ENCODE data around the gene PTPRN2. TPM values are rescaled to one million over a fixed set of nuclear protein-coding genes. Genes with fewer than 3 reads are reported as not detected.
A peak's percentile ranks its signal among the peaks of the same experiment; 100 is the strongest.

PTPRN2 gene
- total RNA-seq, 1 experiment from 2014 or later = 2.9 TPM

DNA sequence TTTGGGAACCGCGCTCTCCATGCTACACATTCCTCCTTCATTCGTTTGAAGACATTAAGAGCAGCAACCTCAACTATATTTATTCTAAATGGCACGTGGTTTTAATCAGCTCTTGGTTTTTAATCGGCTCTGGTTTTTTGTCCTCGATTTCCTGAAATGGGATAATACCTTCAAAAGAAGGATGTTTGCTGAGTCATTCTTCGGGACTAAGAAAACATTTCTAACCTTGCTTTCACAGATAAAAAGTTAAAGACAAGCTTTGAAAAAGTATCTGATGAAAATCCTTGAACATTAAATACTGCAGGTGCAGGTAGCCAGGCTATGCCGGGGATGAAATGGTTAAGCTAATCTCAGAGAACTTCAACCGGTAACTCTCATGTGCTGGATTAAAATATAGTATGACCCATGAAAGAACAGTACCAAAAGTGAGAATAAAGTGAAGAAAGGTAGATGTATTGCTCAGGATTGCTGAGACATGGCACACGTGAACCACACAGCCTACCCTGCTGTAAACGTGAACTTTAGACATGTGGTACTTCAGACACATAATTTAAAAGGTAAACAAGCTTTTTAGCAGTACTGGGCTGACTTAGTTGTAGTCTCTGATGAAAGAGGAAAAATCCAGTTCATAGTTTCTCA, 89.1 kb downstream of the PTPRN2 start:
- no peak for DNase-seq (ENCODE audit: extremely low read depth, low read depth)

DNA sequence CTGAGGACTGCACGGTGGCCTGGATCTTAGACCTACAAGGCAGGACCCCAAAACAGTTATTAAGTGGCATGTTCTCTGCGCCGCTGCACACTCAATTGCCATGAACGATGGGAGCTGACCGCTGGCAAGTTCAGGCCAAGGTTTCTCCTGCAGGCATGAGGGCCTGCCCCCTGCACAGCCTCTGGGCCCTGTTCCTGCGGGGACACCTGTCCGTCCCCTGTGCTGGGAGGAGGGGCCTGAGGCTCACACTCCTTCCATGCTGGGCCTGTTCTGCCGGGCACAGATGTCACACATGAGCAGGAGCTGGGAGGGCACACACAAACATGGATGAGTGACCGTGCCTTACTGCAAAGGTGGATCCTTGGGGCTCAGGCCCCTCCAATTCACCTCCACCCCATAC, 90.0 kb downstream of the PTPRN2 start:
- DNase-seq (ENCODE audit: extremely low read depth, low read depth) = no peak

DNA sequence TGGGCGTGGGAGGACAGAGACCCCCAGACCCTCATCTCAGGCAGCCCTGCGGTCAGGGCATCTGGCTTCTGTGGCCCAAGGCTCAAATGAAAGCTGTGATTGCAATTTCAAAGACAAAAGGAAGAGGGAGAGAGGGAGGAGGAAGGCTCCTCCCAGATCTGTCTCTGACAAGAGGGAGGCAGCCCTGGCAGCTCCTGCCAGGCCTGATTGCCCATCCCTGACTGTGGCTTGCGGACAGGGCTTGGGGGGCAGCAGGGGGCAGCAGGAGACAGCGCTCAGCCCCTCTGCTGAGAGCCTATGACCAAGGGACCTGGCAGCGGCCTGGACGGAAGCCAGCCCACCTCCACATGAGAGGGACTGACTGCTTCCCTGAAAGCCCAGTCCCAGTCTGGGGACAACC, 91.8 kb downstream of the PTPRN2 start:
- peak; percentile 36 for DNase-seq (ENCODE audit: extremely low read depth, low read depth)

DNA sequence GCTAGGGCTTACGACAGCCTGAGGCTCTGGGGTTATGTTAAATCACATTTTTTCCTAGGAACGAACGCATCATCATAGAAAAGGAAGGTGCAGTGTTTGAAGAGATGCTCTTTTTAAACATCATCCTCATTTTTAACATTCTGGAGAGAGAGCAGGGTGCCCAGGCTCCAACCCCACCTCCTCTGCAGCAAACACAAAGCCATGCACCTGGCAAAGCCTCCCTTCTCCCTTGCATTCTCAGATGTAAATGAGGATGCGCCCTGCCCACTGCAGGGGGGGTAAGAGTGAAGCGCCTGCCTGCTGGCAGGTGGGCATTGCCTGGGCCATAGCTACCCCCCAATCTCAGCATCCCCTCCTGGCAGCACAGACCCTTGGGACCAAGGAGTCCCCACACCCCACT, 92.4 kb downstream of the PTPRN2 start:
- no peak for DNase-seq (ENCODE audit: extremely low read depth, low read depth)

DNA sequence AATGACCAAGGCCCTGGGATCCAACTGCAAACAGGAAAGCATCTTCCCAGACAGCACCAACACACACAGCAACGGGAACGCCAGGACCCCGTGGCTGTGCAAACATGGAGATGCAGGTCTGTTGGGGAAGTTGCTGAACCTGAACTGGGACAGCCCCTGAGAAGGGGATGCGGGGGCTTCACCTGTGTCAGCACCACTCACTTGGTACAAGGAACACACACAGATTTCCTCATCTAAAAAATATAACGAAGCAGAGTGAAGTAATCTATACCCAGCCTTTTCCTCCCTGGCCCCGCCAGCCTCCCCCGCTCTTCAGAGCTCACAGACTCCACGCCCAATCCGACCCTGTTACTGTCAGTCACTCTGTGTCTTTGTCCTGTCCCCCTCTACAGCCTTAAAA, 93.0 kb downstream of the PTPRN2 start:
- no peak for DNase-seq (ENCODE audit: extremely low read depth, low read depth)

DNA sequence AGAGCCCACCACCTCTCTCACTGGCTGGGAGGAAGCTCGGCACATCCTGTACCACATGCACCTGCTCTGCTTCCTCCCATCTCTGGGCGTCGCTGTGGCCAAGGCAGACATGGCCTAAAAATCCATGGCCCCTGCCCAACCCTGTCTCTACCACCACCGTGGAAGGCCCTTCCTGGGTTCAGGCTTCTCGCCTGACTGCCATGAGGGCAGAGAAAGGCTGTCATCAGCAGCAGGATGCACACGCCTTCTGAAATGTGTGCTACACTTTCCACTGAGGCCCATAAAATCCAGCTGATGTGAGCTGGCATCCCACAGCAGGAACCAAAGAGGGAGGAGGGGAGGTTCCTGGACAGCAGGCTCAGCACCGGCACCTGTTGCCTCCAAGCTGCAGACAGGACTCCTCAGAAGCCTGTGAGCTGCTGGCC, 93.4 kb downstream of the PTPRN2 start:
- peak; percentile 12 for DNase-seq (ENCODE audit: extremely low read depth, low read depth)

DNA sequence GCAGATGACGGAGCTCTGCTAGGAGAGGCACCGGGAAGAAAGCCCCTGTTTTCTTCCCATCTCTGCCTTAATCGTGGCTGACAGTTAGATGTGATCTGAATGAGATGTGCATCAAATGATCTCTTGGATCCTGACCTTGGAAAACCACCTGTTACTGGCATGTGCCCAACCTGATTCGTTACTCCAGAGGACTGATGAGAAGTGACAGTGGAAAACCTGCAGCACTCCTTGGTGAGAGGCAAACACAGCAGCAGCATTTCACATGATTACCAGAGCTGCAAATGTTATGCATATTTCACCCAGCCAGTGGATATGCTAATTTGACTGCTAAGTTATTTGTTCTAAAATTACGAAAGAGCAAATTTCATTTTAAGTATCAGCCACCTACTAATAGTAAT, 95.3 kb downstream of the PTPRN2 start:
- DNase-seq (ENCODE audit: extremely low read depth, low read depth) = no peak

DNA sequence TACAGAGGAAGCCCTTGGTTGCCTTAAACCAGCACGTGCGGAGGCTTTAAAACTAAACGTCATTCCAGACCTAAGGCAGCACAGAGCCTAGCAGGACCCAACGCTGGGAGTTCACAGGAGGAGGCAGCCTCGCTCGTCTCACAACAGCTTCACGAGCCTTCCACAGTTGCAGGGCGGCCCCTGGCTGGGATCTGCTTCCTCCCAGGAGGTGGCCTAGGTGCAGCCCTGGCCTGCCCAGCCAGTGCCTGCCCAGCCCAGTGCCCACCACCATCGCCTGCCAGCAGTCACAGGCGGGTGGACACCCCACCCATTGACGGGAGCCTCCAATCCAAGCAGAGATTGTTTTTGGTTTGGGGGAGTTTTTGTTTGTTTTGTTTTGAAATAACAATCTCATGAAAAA, 96.5 kb downstream of the PTPRN2 start:
- no peak for DNase-seq (ENCODE audit: extremely low read depth, low read depth)

DNA sequence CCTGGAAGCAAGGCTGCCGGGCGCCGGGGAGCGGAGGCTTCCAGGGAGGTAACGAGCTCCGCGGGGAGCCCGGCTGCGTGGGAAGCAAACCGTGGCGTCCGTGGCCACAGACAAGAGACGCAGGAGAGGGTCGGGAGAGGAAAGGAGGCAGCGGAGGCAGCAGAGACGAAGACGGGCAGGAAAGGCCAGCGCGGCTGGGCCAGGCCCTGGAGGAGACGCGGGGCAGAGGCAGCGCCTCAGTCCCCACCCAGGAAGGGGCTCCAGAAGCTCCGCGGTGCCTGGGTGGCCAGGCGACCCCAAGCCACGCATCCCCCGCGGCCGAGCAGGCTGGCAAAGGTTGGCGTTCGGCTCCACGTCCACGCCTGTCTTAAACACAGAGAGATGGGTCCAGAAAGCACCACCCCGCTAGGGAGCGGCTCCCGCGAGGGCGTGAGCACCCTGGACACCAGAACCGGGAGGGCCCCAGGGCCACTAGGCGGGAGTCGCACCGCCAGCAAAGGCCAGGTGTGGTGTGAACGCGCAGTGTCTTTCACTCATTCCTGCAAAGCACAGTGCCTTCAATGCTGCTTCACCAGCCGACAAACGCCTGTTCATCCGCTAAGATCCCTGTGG, 97.3 kb downstream of the PTPRN2 start:
- no peak for DNase-seq (ENCODE audit: extremely low read depth, low read depth)

DNA sequence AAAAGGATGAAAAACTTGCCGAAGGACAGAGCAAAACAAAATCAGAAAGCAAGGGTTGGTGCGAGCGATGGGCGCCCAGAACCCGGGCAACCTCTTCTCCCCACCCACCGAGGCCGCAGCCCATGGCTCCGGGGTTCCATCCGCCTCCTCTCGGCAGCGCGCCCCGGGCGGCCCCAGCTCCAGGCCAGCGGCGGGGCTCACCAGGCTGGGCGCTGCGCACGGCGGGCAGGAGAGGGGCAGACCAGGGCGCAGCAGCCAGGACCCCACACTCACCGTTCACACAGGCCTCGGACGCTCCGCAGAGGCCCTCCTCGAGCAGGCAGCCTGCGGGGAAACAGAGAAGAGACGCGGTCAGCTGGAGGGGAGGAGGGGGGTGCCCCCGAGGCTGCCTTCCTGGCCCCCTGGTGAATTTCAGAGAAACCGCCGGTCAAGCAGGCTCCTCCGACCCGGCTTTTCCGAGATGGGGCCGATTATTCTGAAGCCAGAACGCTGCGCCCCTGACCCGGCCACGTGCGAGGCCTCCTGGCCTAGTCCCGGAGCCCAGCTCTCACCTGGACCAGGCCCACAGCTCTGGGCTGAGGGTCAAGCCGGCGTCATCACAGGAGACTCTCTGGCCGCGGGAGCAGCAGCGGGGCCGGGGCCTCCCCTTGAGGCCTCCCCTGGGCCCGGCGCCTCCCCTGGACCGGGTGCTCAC, 98.0 kb downstream of the PTPRN2 start:
- no peak for DNase-seq (ENCODE audit: extremely low read depth, low read depth)

DNA sequence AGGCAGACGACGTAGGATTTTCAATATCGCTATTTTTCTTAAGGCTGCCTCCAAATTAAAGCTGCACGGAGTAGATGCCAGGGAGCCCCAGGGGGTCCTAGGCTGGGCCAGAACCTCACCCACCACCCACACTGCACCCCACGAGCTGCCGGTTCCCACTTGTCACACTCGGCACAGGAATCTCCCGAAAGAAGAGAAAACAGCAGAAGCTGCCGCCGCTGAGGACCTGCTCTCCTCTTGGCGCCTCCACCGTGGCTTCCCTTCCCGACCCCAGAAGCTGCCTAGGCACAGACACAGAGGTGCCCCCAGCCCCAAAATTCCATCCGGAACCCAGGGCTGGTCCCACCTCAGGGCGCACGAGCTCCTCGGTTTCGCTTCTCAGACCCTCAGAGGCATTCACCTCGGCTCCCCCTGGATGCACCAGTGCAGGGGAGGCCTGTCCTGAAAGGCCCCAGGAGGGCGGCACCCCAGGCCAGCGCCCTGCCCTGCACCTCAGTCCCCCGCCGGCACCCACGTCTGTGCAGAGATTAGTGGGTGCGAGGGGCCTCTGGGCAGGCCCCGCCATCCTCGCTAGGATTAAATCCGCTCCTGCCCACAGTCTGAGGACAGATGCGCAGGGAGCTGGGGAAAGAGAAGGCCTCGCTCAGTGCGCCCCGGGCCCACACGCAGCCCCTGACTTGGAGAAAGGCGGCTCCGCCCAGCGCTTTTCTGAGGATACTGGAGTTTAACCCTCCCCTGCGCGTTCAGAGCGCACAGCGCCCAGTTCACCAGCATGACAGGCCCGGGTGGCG, 99.2 kb downstream of the PTPRN2 start:
- DNase-seq (ENCODE audit: extremely low read depth, low read depth) = no peak

DNA sequence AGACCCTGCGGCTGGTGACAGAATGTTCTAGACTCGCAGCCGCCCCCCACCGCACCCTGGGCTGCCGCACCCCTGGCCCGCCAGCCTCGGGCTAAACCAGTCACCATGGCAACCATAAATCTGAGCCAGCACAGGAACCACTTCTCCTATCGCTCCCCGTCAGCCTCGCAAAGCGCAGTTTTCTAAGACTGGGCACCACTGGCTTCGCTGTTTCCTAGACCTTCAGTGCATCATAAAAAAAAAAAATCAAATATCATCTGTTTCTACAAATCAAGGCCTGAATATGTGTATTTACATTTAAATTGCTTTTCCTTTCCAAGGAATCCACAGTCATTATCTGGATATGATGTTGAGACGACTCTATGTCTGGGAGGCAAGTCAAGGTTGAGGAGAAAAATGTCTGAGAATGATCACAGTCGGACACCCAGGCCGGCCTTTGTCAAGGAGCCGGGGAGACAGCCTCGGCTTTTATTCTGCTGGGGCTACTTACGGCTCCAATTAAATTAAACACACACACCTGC, 99.9 kb downstream of the PTPRN2 start:
- no peak for DNase-seq (ENCODE audit: extremely low read depth, low read depth)

DNA sequence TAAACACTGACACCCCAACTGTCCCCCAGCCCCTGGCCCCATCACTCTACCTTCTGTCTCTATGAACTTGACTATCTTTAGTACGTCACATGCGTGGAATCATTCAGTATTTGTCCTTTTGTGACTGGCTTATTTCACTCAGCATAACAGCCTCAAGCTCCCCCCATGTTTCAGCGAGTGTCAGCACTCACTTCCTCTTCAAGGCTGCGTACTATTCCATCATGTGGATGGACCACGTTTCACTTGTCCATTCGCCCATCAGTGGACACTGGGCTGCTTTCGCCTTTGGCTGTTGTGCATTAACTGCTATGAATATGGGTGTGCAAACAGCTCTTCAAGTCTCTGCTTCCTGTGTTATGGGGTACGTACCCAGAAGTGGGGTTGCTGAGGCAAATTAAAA, 100.7 kb downstream of the PTPRN2 start:
- no peak for DNase-seq (ENCODE audit: extremely low read depth, low read depth)

DNA sequence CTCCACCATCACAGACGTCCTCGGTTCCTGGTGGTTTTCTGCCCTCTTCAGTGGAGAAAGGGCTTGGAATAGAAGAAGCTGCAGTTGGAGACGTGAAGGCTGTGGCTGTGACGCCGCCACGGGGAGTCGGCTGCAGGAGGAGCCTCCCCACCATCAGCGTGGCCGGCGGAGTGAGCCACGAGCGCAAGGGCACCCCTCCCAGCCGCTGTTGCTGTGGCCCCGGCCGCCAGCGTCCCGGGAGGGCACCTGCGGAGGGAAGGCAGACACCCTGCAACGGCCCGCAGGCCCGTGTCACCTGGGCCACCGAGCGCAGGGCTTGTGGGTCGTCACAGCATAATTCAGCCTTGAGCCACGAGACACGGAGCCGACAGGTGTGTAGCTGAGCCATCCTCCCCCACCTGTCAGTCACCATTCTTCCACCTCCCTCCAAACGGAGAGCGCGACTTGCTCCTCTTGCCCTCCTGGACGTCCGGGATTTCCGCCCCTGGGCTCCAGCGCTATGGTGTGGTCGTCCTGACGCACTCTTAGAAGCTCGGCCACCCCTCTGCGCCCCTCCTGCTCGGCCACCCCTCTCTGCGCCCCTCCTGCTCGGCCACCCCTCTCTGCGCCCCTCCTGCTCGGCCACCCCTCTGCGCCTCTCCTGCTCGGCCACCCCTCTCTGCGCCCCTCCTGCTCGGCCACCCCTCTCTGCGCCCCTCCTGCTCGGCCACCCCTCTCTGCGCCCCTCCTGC, 102.7 kb downstream of the PTPRN2 start:
- no peak for DNase-seq (ENCODE audit: extremely low read depth, low read depth)

DNA sequence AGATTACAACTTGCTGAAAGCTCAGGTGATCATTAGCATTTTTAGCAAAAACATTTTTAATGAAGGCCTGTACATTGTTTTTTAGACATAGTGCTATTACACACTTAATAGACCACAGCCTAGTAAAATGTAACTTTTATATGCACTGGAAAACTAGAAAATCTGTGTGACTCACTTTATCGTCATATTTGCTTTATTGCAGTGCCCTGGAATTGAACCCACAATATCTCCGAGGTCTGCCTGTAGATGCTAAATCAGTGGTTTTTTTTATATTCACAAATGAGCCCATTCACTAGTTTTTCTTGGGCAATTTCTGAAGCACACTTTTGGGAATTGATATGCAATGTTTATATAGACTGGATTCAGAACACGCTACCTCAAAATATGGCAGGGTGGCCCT, 105.1 kb downstream of the PTPRN2 start:
- DNase-seq (ENCODE audit: extremely low read depth, low read depth) = no peak

DNA sequence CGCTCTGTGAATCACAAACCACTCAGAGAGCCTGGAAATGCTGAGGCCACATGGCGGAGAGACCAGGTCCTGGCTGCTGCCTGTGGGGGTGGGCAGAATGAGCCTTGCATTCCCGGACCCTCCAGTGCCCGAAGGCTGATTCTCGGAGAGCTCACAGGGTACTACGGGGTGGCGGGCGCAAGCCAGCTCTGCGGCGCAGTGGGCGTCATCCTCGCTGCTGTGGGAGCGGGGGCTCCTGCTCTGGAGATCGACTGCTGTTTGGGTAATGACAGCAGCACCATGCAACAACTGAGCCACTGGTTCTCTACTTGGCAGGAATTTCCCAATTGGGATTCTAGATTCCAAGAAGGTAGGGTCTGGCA, 108.0 kb downstream of the PTPRN2 start:
- DNase-seq (ENCODE audit: extremely low read depth, low read depth) = no peak

DNA sequence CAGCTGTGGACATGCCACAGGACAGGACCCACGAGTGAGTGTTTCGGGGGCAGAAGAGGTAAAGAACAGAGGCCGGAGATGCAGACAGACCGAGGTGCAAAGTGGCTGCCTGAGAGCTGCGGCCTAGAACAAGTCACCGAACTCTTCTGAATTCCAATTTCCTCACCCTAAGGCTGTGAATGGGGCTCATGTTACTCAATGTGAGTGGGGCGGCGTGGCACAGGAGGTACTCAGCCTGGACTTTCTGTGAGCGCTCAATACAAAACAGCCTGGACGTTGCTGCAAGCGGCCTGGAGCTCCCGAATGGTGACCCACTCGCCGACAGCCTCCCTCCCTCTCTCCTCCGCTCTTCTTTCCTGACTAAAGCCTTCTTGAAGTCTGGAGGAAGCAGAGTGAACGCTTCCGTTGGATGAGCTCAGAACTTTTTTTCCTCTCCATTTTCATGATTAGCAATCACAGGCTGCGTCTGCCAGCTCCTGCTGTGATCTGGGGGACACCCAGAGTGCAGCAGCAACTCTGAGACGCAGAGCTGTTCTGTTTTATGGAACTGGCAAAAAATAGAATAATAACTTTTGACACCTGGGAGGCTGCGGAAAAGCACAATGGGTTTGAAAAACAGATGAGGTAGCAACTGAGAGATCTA, 108.5 kb downstream of the PTPRN2 start:
- no peak for DNase-seq (ENCODE audit: extremely low read depth, low read depth)

DNA sequence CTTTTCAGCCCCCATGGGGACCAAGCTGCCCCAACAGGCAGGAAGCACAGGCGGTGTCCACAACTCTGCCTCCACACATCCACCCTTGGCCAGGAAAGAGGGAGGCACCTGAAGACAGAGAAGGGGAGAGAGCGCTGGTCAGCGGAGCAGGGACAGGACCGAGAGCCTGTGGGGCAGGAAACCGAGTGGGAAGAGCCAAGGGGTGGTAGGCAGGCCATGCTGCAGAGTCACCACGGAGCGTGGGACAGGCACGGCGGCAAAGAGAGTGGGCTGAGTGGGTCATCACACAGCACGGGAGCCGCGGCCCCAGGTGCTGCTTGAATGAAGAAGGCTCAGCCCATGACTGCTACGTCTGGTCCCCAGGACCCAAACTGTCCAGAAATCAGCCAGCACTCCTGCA, 109.8 kb downstream of the PTPRN2 start:
- DNase-seq (ENCODE audit: extremely low read depth, low read depth) = no peak

DNA sequence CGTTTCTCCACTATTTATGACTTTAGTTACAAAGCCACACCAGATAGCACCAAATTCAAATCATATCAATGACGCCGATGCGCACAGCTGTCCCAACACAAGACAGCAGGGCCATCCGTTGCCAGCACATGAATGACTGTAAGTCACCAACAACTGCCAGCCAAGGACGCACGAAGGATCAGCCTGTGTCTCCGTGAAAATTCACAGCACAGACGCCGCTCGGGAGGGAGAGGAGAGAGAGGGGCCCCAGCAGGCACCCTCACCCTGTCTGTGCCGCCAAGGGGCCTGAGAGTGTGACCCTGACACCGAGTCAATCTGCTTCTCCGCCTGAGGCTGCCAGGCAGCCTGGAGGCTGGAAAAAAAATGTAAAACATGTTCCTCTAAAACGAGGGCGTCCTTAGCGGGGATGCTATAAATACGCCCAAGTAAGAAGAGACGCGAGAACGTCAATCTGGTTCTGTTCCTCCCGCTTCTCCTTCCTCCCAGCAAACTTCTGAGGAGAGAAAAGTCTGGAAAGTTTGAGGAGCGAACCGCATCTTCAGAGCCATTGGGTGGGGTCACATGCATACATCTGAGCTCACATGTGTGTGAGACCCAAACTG, 111.2 kb downstream of the PTPRN2 start:
- no peak for DNase-seq (ENCODE audit: extremely low read depth, low read depth)

DNA sequence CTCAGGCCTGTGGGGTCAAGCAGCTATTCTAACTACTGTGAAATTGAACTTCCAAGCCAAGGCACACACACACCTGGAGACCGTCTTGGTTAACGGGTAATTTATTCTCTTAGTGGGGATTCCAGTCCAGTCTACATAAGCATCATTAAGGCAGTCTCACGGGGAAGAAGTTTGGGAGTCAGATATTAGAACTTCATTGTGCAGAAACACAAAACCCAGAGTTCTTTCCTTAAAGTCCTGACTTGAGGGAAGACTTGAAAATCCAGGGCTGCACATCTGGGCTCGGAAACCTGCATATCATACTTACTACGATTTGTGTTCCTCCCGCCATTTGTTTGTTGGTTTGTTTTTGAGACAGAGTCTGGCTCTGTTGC, 112.0 kb downstream of the PTPRN2 start:
- no peak for DNase-seq (ENCODE audit: extremely low read depth, low read depth)

Data from NCI-H460 (cell line).